Measurements from ENCODE around the gene CAPZB.

DNA sequence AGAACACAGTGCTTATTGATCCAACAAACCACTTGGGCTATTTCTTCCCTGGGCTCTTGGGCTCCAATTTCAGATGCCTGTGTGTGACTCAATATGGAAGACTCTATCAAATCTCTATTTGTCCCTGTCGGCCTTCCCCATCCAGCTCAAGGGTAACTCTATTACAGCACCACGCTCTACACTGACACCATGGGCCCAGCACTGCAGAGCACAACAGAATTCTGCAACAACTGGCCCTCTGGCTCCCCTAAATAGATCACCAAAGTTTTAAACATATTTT lies 51.7 kb downstream of the CAPZB start:
- TF ChIP-seq GATA2 (IDR thresholded peaks at IDR 0.05; ENCODE audit: low read depth, low read length) (no peak), GATA3 (IDR thresholded peaks at IDR 0.05; ENCODE audit: low read depth, low read length) (no peak)
